Glomerular visceral epithelial cell (primary cell): ENCODE measurements around the gene ARHGDIB.
A peak's percentile ranks its signal among the peaks of the same experiment; 100 is the strongest.

Experiments
- DNase-seq: peaks from one replicate; pipeline ENCODE4 v3.0.0-alpha.2; 2016; ENCODE audit errors: extremely low spot score

Gene ARHGDIB

DNA sequence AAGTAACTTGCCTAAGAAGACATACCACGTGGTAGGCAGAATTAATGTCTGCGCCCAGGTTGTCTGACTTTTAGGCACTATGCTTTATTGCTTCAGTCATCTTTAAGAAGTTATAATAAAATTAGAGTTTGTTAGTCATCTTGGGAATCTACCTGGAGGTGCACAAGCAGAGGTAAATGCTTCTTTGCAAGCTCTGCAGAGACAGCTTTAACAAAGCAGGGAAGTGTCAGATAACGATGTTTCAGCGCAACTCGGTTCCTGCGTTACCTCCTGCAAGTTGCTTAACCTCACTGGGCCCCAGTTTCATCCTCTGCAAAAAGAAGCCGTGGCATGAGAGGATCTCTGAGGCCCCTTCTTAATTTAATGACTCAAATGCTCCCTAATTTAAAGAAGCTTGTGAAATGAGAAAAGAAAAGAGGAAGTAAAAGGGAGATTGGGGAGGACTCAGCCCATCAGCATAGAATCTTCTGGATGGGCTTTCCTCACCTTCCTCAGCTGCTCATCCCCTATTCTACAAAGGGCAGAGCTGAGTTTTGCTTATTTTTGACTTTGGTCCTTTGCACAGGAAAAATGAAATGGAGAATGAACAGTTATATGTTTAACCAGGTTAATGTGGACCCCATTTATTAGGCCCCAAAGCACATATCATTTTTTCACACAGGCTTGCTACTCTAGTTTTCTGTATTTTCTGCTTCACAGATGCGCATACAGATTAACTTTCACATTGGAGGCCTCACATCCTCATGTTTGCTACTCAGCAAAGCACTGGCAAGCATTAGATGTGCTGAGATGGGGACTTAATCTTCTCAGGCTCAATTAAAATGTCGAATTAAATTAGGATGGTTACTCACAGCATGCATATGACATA, 5.1 kb downstream of the ARHGDIB start:
- no peak for DNase-seq

- DNase-seq: no peak
Measured at GRCh38 chr12:14954269-14954668, 7.1 kb downstream of the ARHGDIB start.

DNA sequence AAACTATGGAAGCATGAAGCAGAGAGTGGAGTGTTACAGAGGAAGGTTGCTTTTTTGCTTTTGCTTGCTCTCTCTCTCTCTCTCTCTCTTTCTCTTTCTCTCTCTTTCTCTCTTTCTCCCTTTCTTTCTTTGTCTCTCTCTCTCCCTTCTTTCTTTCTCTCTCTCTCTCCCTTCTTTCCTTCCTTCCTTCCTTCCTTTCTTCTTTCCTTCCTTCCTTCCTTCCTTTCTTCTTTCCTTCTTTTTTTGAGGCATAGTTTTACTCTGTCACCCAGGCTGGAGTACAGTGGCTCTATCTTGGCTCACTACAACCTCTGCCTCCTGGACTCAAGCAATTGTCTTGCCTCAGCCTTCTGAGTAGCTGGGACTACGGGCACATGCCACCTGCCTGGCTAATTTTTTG, 7.6 kb downstream of the ARHGDIB start:
- DNase-seq: no peak

GRCh38 chr12:14952299-14952921, 9.0 kb downstream of the ARHGDIB start:
- peak; percentile 63 for DNase-seq

DNA sequence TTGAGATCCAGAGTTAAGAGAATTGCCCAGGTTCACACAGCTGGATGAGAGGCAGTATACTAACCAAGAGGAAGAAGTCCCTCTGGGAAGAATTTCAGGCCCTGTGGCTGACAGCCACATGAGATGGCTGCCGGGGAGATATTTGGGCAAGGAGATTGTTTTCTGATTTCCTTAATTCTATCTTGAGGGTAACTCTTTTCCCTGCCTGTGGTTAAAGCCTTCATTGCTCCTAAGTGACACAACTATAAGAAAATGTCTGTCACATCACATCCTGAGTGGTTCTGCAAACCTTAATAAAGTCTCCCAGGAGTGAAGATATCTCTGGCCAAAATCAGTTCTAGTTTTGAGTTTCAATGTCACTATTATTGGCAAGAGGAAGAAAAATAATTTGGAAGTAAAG, 9.6 kb downstream of the ARHGDIB start:
- DNase-seq: no peak

DNA sequence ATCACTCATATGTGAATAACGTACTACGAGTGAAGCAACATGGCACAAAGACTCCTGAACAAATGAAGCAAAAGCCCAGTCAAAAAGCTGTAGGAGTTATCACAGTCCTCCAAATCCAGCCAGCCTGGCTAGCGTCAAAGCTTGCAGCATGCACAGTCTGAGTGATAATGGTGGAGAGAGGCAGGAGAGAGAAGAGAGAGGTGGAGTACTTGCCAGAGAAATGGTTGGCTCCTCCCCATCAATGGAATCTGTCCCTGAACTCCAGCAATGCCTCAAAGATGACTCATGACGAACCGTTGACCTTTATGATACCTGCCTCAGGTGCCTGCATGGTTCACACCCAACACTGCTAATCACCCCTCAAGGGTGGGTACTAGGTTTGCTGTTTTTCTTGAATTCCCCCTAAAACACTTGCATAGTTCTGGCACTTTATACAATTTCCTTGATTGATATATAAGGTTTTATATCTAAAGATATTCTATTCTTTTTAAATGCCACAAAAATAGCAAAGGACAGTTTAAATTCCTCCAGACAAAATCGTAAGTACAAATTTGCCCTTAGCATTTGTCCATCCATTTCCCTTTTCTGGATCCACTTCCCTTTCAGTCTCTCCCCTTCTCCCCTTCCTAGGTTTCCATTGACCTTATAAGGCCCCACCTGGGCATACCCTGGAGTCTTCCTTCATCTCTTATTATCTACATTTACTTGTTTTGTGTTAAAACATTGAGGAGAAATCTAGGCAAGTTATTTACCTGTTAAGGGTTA, 10.2 kb downstream of the ARHGDIB start:
- peak; percentile 3 for DNase-seq

DNA sequence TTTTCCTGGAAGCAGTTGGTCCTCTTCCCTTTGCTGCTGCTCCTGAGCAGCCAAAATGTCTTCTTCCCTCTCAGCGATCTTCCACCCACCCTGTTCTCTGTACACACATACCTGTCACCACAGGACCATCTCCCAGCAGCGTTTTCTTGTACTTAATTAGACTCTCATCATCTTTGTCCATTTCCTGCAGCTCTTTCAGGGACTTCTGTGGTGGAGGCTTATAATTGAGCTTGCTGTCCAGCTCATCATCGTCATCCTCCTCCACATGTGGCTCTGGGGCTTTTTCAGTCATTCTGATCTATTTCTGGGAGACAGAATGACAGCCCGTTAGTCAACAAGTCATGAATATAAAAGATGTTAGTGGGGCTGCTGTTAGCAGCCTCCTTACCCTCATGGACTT, 11.0 kb downstream of the ARHGDIB start:
- DNase-seq: no peak

GRCh38 chr12:14949631-14950030, 11.8 kb downstream of the ARHGDIB start:
- DNase-seq: no peak

GRCh38 chr12:14948672-14949071, 12.7 kb downstream of the ARHGDIB start:
- peak; percentile 83 for DNase-seq

GRCh38 chr12:14946861-14947260, 14.5 kb downstream of the ARHGDIB start:
- no peak for DNase-seq

- no peak for DNase-seq
Measured at GRCh38 chr12:14946162-14946561, 15.2 kb downstream of the ARHGDIB start.

- DNase-seq: no peak
Measured at GRCh38 chr12:14942196-14942931, 19.0 kb downstream of the ARHGDIB start.

DNA sequence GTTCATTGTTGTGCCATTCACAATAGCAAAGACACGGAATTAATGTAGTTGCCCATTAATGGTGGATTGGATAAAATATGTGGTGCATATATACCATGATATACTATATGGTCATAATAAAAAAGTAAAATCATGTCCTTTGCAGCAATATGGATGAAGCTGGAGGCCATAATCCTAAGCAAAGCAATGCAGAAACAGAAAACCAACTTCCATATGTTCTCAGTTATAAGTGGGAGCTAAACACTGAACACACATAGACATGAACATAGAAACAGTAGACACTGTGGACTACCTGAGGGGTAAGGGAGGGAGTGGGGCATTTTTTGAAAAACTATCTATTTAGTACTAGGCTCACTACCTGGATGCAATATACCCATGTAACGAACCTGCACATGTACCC, 20.0 kb downstream of the ARHGDIB start:
- no peak for DNase-seq

- no peak for DNase-seq
Measured at GRCh38 chr12:14938301-14938700, 23.1 kb downstream of the ARHGDIB start, which contains the start of gene ERP27. ERP27 (minus strand) TSS chr12:14938537; CDS start chr12:14938508, 29 bp downstream.

GRCh38 chr12:14937689-14938088, 23.7 kb downstream of the ARHGDIB start:
- no peak for DNase-seq

GRCh38 chr12:14937014-14937413, 24.4 kb downstream of the ARHGDIB start:
- DNase-seq: no peak

- DNase-seq: no peak
Measured at GRCh38 chr12:14936224-14936861, 25.1 kb downstream of the ARHGDIB start.

DNA sequence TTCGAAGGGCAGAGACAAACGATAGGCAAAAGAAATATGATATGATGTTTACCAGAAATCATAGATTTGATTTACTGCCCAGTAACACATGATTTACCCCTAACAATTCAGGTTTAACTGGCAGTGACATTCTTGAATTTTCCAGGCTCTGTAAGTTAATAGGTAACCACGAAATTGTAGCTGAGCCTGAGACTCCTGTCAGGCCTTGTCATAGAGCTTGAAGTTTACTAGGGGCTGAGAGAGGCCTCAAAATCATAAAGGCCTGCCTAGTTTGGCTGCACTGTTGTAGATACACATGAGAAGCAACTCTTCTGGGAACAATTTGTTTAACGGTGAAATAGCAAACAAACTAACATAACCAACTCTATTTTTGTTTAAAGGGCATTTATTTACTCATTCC, 26.4 kb downstream of the ARHGDIB start:
- peak; percentile 14 for DNase-seq

DNA sequence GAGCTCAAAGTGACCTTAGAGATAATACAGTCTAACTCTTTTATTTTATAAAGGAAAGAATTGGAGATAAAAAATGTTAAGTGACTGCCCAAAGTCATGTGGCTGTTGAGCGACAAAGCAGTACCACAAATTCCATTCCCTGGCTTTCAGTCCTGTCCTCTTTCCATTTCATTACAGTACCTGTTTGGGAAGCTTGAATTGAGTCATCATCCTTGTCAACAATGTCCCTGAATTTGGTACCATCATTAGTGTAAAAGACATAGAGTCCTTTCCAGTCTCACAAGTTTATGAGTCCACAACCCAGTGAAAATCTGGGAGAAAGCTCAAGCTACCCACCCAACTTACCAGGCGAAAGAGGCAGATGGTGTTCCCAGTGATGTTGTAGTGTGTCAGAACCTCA, 26.9 kb downstream of the ARHGDIB start:
- no peak for DNase-seq

DNA sequence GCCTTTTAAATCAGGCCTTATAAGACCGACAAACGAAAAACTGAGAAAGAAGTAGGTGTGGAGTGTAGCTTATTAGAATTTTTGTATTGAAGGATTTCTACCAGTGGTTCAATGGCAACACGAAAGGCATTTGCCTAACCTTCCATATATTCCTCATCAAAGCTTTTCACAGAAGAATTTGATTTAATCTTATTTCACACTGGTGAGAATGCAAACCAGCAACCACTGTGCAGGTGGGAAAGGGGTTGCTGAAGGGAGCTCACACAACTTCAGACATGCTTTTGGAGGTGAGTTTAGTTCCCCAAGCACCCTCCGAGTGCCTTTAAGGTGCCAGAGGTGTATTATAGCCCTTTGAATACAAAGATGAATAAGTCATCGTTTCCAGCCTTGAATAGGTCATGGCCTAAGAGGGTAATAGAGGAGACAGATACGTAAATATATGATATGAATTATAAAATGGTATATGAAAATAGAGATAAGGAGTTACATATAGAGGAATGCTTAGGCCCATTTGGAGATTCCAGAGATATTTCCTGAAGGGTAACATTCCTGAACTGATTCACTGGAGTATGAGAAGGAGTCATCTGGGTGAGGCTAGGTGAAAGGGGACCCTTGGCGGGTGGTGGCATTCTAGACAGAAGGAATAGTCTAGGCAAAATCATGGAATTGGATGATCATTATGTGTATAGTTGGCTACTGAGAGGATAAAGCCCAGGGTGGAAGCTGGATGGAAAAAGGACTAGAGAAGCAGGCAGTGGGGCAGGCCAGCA, 29.4 kb downstream of the ARHGDIB start:
- DNase-seq: no peak

DNA sequence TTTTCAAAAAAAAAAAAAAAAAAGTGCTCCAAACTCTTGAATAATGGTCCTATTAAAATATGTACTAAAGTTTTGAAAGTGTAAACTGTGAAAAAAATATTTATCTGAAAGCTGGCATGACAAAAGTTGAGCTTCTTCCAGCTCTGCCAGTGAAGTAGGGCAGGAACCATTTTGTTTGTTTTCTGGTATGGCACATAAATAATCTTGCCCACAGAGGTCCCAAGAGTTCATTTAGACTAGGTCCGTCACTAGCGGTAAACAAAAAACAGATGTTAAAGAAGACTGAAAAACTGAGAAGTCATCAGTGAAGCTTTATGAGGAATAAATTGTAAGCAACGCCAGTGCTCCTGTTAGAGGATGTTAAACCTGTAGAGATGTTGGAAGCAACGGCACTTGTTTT, 30.0 kb downstream of the ARHGDIB start:
- DNase-seq: no peak
